Esophagus squamous epithelium (tissue), 4 donors: ENCODE data around the gene PSME2.

Experiments
- CTCF ChIP-seq, 6 experiments: fragments of 450-650 bp in 4 of 6; fragments of 200-600 bp in 2 of 6; sonication (generic) in 2 of 6; IDR thresholded peaks; one replicate each; pipeline ENCODE4 v1.5.1; 2016 to 2019; ENCODE audit warnings: antibody characterized with exemption in 6 of 6, mild to moderate bottlenecking in 4 of 6, moderate library complexity in 4 of 6
- POLR2A ChIP-seq, 4 donors: fragments of 450-650 bp; IDR thresholded peaks; one replicate each; pipeline ENCODE4 v1.6.1; 2017; ENCODE audit warnings: antibody characterized with exemption in 4 of 4, mild to moderate bottlenecking in 4 of 4, moderate library complexity in 3 of 4

- TF ChIP-seq CTCF (IDR thresholded peaks at IDR 0.05) (no peak), POLR2A (IDR thresholded peaks at IDR 0.05) (no peak)
Observed at GRCh38 chr14:24138396-24139271, 7.8 kb downstream of the PSME2 start.
